IMR-90 (cell line): Measurements from ENCODE around the gene RSU1. TPM values are rescaled to one million over a fixed set of nuclear protein-coding genes. Genes with fewer than 3 reads are reported as not detected.

ENCODE experiments used
- ATAC-seq: fragments of 200-7000 bp; cut with Tn5 transposase; 2 replicates; pipeline ENCODE4 v1.9.1; 2020; ENCODE audit warnings: low read depth, mild to moderate bottlenecking, moderate library complexity
- BruUV-seq: library from RNA; stranded (reverse); fragments of 400-500 nt; replicated peaks from 2 replicates; lab custom pipeline; 2021; lab: Mats Ljungman, UMichigan
- CTCF ChIA-PET: fragments of 300-600 bp; formaldehyde crosslinking; extraction: SDS; loops from one replicate; lab custom pipeline; 2021; ENCODE audit warnings: antibody characterized with exemption; lab: Yijun Ruan, JAX
- POLR2A ChIA-PET: fragments of 300-600 bp; sonication (Branson Sonifier 250); formaldehyde crosslinking; loops from one replicate; lab custom pipeline; 2022; ENCODE audit warnings: antibody characterized with exemption; ENCODE audit not compliant: unreplicated experiment; lab: Charles Lee
- DNase-seq: peaks from one replicate; pipeline ENCODE4 v3.0.0; 2013
- H2AFZ ChIP-seq: replicated peaks from 2 replicates; pipeline ENCODE3; 2013; ENCODE audit warnings: low read length, mild to moderate bottlenecking; ENCODE audit not compliant: poor library complexity
- H2AK5ac ChIP-seq: 2 replicates; pipeline ENCODE4 v1.6.1; 2013; ENCODE audit warnings: low read depth, low read length, inconsistent platforms
- H2AK9ac ChIP-seq: replicated peaks from 2 replicates; pipeline ENCODE3; 2013; ENCODE audit warnings: mild to moderate bottlenecking, low read depth, low read length, moderate library complexity; ENCODE audit not compliant: poor library complexity
- H2BK120ac ChIP-seq: 2 replicates; pipeline ENCODE4 v1.6.1; 2013; ENCODE audit warnings: low read depth, low read length, inconsistent platforms
- H2BK15ac ChIP-seq: 3 replicates; pipeline ENCODE4 v1.6.1; 2013; ENCODE audit warnings: low read depth, low read length, inconsistent platforms
- H2BK20ac ChIP-seq: 2 replicates; pipeline ENCODE4 v1.6.1; 2013; ENCODE audit warnings: low read depth, mild to moderate bottlenecking, inconsistent platforms, low read length, moderate library complexity
- H2BK5ac ChIP-seq: 2 replicates; pipeline ENCODE4 v1.6.1; 2013; ENCODE audit warnings: mild to moderate bottlenecking, low read depth, low read length, inconsistent platforms; ENCODE audit not compliant: poor library complexity, severe bottlenecking
- H3K14ac ChIP-seq: replicated peaks from 2 replicates; pipeline ENCODE4 v1.6.1; 2013; ENCODE audit warnings: low read depth, low read length, inconsistent platforms
- H3K18ac ChIP-seq: 2 replicates; pipeline ENCODE4 v1.6.1; 2013; ENCODE audit warnings: low read depth, low read length, control low read depth
- H3K23ac ChIP-seq: 2 replicates; pipeline ENCODE4 v1.6.1; 2013; ENCODE audit warnings: low read depth, low read length, inconsistent platforms
- H3K27ac ChIP-seq: 2 replicates; pipeline ENCODE4 v1.5.1; 2013; ENCODE audit warnings: mild to moderate bottlenecking, control low read depth, low read length; ENCODE audit not compliant: insufficient read depth
- H3K27me3 ChIP-seq: 2 replicates; pipeline ENCODE4 v1.6.1; 2013; ENCODE audit warnings: low read length; ENCODE audit not compliant: control insufficient read depth, insufficient read depth
- H3K36me3 ChIP-seq: 2 replicates; pipeline ENCODE4 v1.6.1; 2013; ENCODE audit warnings: low read length, mixed read lengths; ENCODE audit not compliant: control insufficient read depth, insufficient read depth
- H3K4ac ChIP-seq: 2 replicates; pipeline ENCODE4 v1.6.1; 2013; ENCODE audit warnings: low read depth, low read length, inconsistent platforms
- H3K4me1 ChIP-seq: 2 replicates; pipeline ENCODE4 v1.6.1; 2013; ENCODE audit warnings: low read length, mixed read lengths; ENCODE audit not compliant: control insufficient read depth, insufficient read depth
- H3K4me2 ChIP-seq: 2 replicates; pipeline ENCODE4 v1.6.1; 2013; ENCODE audit warnings: low read depth, mild to moderate bottlenecking, control low read depth, low read length, moderate library complexity
- H3K4me3 ChIP-seq: 2 replicates; pipeline ENCODE4 v1.5.1; 2013; ENCODE audit warnings: low read depth, mild to moderate bottlenecking, control low read depth, low read length, moderate library complexity; ENCODE audit not compliant: insufficient read depth
- H3K56ac ChIP-seq: 2 replicates; pipeline ENCODE4 v1.6.1; 2013; ENCODE audit warnings: low read length, inconsistent platforms; ENCODE audit not compliant: insufficient read depth; ENCODE audit errors: extremely low read depth
- H3K79me1 ChIP-seq, 2 experiments: 2 replicates each; pipeline ENCODE4 v1.6.1; 2013; ENCODE audit warnings: low read length in 2 of 2, inconsistent platforms in 1 of 2, low read depth in 1 of 2
- H3K9ac ChIP-seq: 2 replicates; pipeline ENCODE4 v1.6.1; 2013; ENCODE audit warnings: low read depth, low read length, control low read depth
- H3K9me1 ChIP-seq: 2 replicates; pipeline ENCODE4 v1.6.1; 2013; ENCODE audit warnings: low read length, inconsistent platforms; ENCODE audit not compliant: insufficient read depth
- H3K9me3 ChIP-seq: 2 replicates; pipeline ENCODE4 v1.6.1; 2013; ENCODE audit warnings: low read length; ENCODE audit not compliant: control insufficient read depth, insufficient read depth
- H4K20me1 ChIP-seq: 2 replicates; pipeline ENCODE4 v1.6.1; 2013; ENCODE audit warnings: low read length, inconsistent platforms; ENCODE audit not compliant: insufficient read depth
- H4K5ac ChIP-seq: 2 replicates; pipeline ENCODE4 v1.6.1; 2013; ENCODE audit warnings: mild to moderate bottlenecking, low read depth, low read length, control low read depth
- H4K8ac ChIP-seq, 2 experiments: 2 replicates each; pipeline ENCODE4 v1.6.1; 2013; ENCODE audit warnings: low read depth in 2 of 2, low read length in 2 of 2, control low read depth in 1 of 2, inconsistent platforms in 1 of 2
- H4K91ac ChIP-seq: 2 replicates; pipeline ENCODE4 v1.6.1; 2013; ENCODE audit warnings: low read depth, low read length, inconsistent platforms; ENCODE audit not compliant: insufficient read depth
- CEBPB ChIP-seq: IDR thresholded peaks from 2 replicates; pipeline ENCODE4 v1.6.1; 2012; ENCODE audit warnings: low read depth, low read length, improper control_type of control experiment
- CHD1 ChIP-seq: IDR thresholded peaks from 2 replicates; pipeline ENCODE4 v1.6.1; 2012; ENCODE audit warnings: low read depth, low read length, improper control_type of control experiment
- MXI1 ChIP-seq: IDR thresholded peaks from 2 replicates; pipeline ENCODE4 v1.6.1; 2012; ENCODE audit warnings: low read depth, mild to moderate bottlenecking, low read length, moderate library complexity, borderline replicate concordance
- RAD21 ChIP-seq: IDR thresholded peaks from 2 replicates; pipeline ENCODE4 v1.6.1; 2012; ENCODE audit warnings: low read length, improper control_type of control experiment
- RCOR1 ChIP-seq: IDR thresholded peaks from 2 replicates; pipeline ENCODE4 v1.6.1; 2012; ENCODE audit warnings: mild to moderate bottlenecking, low read length, improper control_type of control experiment; ENCODE audit not compliant: insufficient replicate concordance
- SMC3 ChIP-seq: fragments of 150-350 bp; IDR thresholded peaks from 2 replicates; pipeline ENCODE4 v1.6.1; 2016; ENCODE audit warnings: low read depth, mild to moderate bottlenecking, antibody characterized with exemption, low read length, moderate library complexity
- WGBS, 2 experiments: methylation state at CpG; one replicate each; pipeline versions ENCODE4 v1.1.5 to v1.1.7; 2013; ENCODE audit warnings: missing lambda C conversion rate in 2 of 2; ENCODE audit not compliant: insufficient read length in 1 of 2; ENCODE audit errors: extremely low coverage in 2 of 2; 5-methylcytosine and 5-hydroxymethylcytosine counted together
- dilution Hi-C: fragments of 300-500 bp; cut with HindIII; formaldehyde crosslinking; loops from one replicate; pipeline ENCODE4 v1.14.3; 2018; ENCODE audit warnings: low sequenced_read_pairs; ENCODE audit not compliant: unreplicated experiment
- in situ Hi-C: fragments of 300-500 bp; cut with MboI; formaldehyde crosslinking; loops from 3 replicates; pipeline ENCODE4 v1.14.3; 2019; ENCODE audit warnings: low sequenced_read_pairs, inconsistent platforms, mixed read lengths
- intact Hi-C: fragments of 100-400 bp; cut with micrococcal nuclease; formaldehyde crosslinking; loops from 2 replicates; pipeline ENCODE4 v1.10.0; 2022
- polyA plus RNA-seq, 3 experiments: library from polyadenylated mRNA; depleted of rRNA; stranded (reverse); fragments of >200 nt; gene quantifications; 2 replicates each; pipeline ENCODE4 v1.2.3, GENCODE V29; 2012; ENCODE audit warnings: low replicate concordance in 1 of 3
- total RNA-seq: library from RNA; depleted of rRNA; stranded (reverse); fragments of >200 nt; gene quantifications from 2 replicates; pipeline ENCODE4 v1.2.3, GENCODE V29; 2012
- TF ChIP-seq, protein P1 (sequence below): fragments of 150-350 bp; IDR thresholded peaks from 2 replicates; pipeline ENCODE4 v1.6.1; 2016; ENCODE audit warnings: low read depth, mild to moderate bottlenecking, low read length, moderate library complexity, borderline replicate concordance

RSU1 gene
- total and polyA plus RNA-seq, 2 of the 4 experiments (the other 2 are of a cell fraction): 134 to 148 TPM

- DNase-seq: peak; percentile 50
Measured at GRCh38 chr10:16750461-16750860, 66.8 kb downstream of the RSU1 start.

More at GRCh38 chr10:16750461-16750860, 66.8 kb downstream of the RSU1 start:
- no peak overlapping the region for H4K5ac ChIP-seq
- TF ChIP-seq RAD21 (no peak), MXI1 (no peak), CHD1 (no peak), CEBPB (no peak), RCOR1 (no peak), SMC3 (no peak)
- TF ChIP-seq, protein P1, sequence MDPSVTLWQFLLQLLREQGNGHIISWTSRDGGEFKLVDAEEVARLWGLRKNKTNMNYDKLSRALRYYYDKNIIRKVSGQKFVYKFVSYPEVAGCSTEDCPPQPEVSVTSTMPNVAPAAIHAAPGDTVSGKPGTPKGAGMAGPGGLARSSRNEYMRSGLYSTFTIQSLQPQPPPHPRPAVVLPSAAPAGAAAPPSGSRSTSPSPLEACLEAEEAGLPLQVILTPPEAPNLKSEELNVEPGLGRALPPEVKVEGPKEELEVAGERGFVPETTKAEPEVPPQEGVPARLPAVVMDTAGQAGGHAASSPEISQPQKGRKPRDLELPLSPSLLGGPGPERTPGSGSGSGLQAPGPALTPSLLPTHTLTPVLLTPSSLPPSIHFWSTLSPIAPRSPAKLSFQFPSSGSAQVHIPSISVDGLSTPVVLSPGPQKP: no peak
- H3K36me3 ChIP-seq: peaks cover 20% of the 10 kb centered on the region
- H3K14ac ChIP-seq: no peak overlapping the region
- ATAC-seq: peak; percentile 49
- H2BK5ac ChIP-seq: no peak overlapping the region
- H2BK120ac ChIP-seq: no peak overlapping the region
- H2BK20ac ChIP-seq: no peak overlapping the region
- H3K4me2 ChIP-seq: no peak overlapping the region
- no peak overlapping the region for H3K56ac ChIP-seq
- H3K9me3 ChIP-seq: no peaks in the 10 kb centered on the region
- H2BK15ac ChIP-seq: no peak overlapping the region
- no peak overlapping the region for H3K23ac ChIP-seq
- H2AK9ac ChIP-seq: no peak overlapping the region
- peaks cover 13 to 21% of the 10 kb centered on the region in 2 experiments for H3K79me1 ChIP-seq
- no peak overlapping the region for H3K9ac ChIP-seq
- H3K4me1 ChIP-seq: no peaks in the 10 kb centered on the region
- no peak overlapping the region for H2AK5ac ChIP-seq
- H3K27me3 ChIP-seq: no peaks in the 10 kb centered on the region
- POLR2A ChIA-PET: no interaction called here
- no peak overlapping the region for H4K8ac ChIP-seq
- in situ Hi-C loops (no loop called here), intact Hi-C loops (no loop called here), dilution Hi-C loops (no loop called here)
- no peak overlapping the region for H2AFZ ChIP-seq
- WGBS, 2 experiments: no CpG with 5 or more reads among the region's 3 CpGs
- no peaks in the 10 kb centered on the region for H4K20me1 ChIP-seq
- H3K9me1 ChIP-seq: peaks cover 5% of the 10 kb centered on the region; the same call in 1 of the 2 replicates
- no peak overlapping the region for H3K18ac ChIP-seq
- no peak overlapping the region for H3K27ac ChIP-seq
- no peak overlapping the region for H3K4me3 ChIP-seq
- no TSS peak for BruUV-seq
- CTCF ChIA-PET: no interaction called here
- no peak overlapping the region for H4K91ac ChIP-seq
- H3K4ac ChIP-seq: no peak overlapping the region
